HCT116 (cell line): ENCODE data around the gene ABHD18. TPM values are rescaled to one million over a fixed set of nuclear protein-coding genes. Genes with fewer than 3 reads are reported as not detected.
"Not testable (repeated sequence)": the region's sequence is repeated elsewhere in the genome, so short reads cannot be mapped to it uniquely, and the experiment has no call there.

Experiments
- ATAC-seq: fragments of 200-7000 bp; cut with Tn5 transposase; 2 replicates; pipeline ENCODE4 v1.9.1; 2020; ENCODE audit warnings: mild to moderate bottlenecking, moderate library complexity
- BruUV-seq: library from RNA; stranded (reverse); fragments of 400-500 nt; replicated peaks from 2 replicates; lab custom pipeline; 2021; lab: Mats Ljungman, UMichigan
- CTCF ChIA-PET: fragments of 300-600 bp; sonication (Branson Sonifier 250); formaldehyde crosslinking; loops from one replicate; lab custom pipeline; 2021; ENCODE audit warnings: antibody characterized with exemption; lab: Charles Lee
- POLR2A ChIA-PET: fragments of 300-600, 350-600 bp; sonication (Branson Sonifier 250); formaldehyde crosslinking; loops from one replicate; lab custom pipeline; 2021; ENCODE audit warnings: antibody characterized with exemption; lab: Charles Lee
- RAD21 ChIA-PET, 2 experiments: fragments of 300-600 bp; sonication (Branson Sonifier 250); formaldehyde crosslinking; loops; one replicate each; lab custom pipeline; 2023; ENCODE audit warnings: low total read pairs in 2 of 2; ENCODE audit not compliant: uncharacterized antibody in 2 of 2, unreplicated experiment in 2 of 2, low non-redundant PET in 1 of 2; lab: Charles Lee
- DNase-seq: peaks from one replicate; pipeline ENCODE4 v3.0.0-alpha.2; 2010; ENCODE audit warnings: low read depth, low spot score
- H2AFZ ChIP-seq: fragments of 200-600 bp; shearing (Covaris generic), sonication (generic); 2 replicates; pipeline ENCODE4 v1.6.1; 2017; ENCODE audit warnings: low read depth, mixed run types, mixed read lengths, antibody characterized with exemption, low read length; ENCODE audit not compliant: poor library complexity, severe bottlenecking
- H3K27ac ChIP-seq: 2 replicates; pipeline ENCODE4 v1.5.1; 2012; ENCODE audit warnings: low read depth, low read length
- H3K27me3 ChIP-seq: fragments of 200-600 bp; sonication (generic); 2 replicates; pipeline ENCODE4 v1.6.1; 2016; ENCODE audit warnings: mixed run types, low read length, mixed read lengths; ENCODE audit not compliant: insufficient read depth
- H3K36me3 ChIP-seq, 2 experiments: fragments of 200-500 bp in 1 of 2; fragments of 200-600 bp in 1 of 2; sonication (Bioruptor generic) in 1 of 2; sonication (generic) in 1 of 2; 2 replicates each; pipeline versions ENCODE4 v1.5.1 to v1.6.1; 2014 to 2016; ENCODE audit warnings: low read length in 2 of 2, inconsistent platforms in 1 of 2, mixed read lengths in 1 of 2, mixed run types in 1 of 2; ENCODE audit not compliant: insufficient read depth in 2 of 2, control insufficient read depth in 1 of 2
- H3K4me1 ChIP-seq, 2 experiments: fragments of 200-600 bp in 1 of 2; sonication (generic) in 1 of 2; 2 replicates each; pipeline versions ENCODE4 v1.5.1 to v1.6.1; 2012 to 2017; ENCODE audit warnings: low read length in 2 of 2, inconsistent platforms in 1 of 2, mild to moderate bottlenecking in 1 of 2, mixed read lengths in 1 of 2, mixed run types in 1 of 2, moderate library complexity in 1 of 2; ENCODE audit not compliant: insufficient read depth in 2 of 2, control insufficient read depth in 1 of 2
- H3K4me2 ChIP-seq: fragments of 200-600 bp; sonication (generic); 2 replicates; pipeline ENCODE4 v1.6.1; 2017; ENCODE audit warnings: mixed run types, low read length, mixed read lengths
- H3K4me3 ChIP-seq, 2 experiments: fragments of 200-600 bp in 1 of 2; sonication (generic) in 1 of 2; replicated peaks in 1 of 2; 2 replicates each; pipeline ENCODE4 v1.5.1; 2011 to 2016; ENCODE audit warnings: low read length in 2 of 2, control low read depth in 1 of 2, low read depth in 1 of 2, mild to moderate bottlenecking in 1 of 2, mixed read lengths in 1 of 2, mixed run types in 1 of 2
- H3K79me2 ChIP-seq: fragments of 200-600 bp; sonication (generic); 2 replicates; pipeline ENCODE4 v1.6.1; 2017; ENCODE audit warnings: mild to moderate bottlenecking, mixed run types, low read length, moderate library complexity, mixed read lengths; ENCODE audit not compliant: insufficient read depth
- H3K9ac ChIP-seq: fragments of 200-600 bp; sonication (generic); 2 replicates; pipeline ENCODE4 v1.6.1; 2016; ENCODE audit warnings: low read length, mixed read lengths
- H3K9me2 ChIP-seq: fragments of 200-600 bp; sonication (generic), shearing (Covaris generic); 2 replicates; pipeline ENCODE4 v1.6.1; 2017; ENCODE audit warnings: mixed run types, mild to moderate bottlenecking, moderate library complexity; ENCODE audit not compliant: insufficient read depth
- H3K9me3 ChIP-seq, 2 experiments: fragments of 200-500 bp in 1 of 2; fragments of 200-600 bp in 1 of 2; sonication (Bioruptor generic) in 1 of 2; sonication (generic) in 1 of 2; 2 replicates each; pipeline ENCODE4 v1.6.1; 2014 to 2017; ENCODE audit warnings: low read length in 2 of 2, mixed read lengths in 2 of 2, inconsistent platforms in 1 of 2, low read depth in 1 of 2, mild to moderate bottlenecking in 1 of 2, mixed run types in 1 of 2, moderate library complexity in 1 of 2; ENCODE audit not compliant: control insufficient read depth in 1 of 2, insufficient read depth in 1 of 2
- H4K20me1 ChIP-seq: fragments of 200-600 bp; sonication (generic), shearing (Covaris generic); 2 replicates; pipeline ENCODE4 v1.6.1; 2017; ENCODE audit warnings: mixed run types, mild to moderate bottlenecking, moderate library complexity; ENCODE audit not compliant: insufficient read depth
- CBX3 ChIP-seq: IDR thresholded peaks from 2 replicates; pipeline ENCODE4 v1.6.1; 2012; ENCODE audit warnings: low read depth
- EGR1 ChIP-seq: IDR thresholded peaks from 2 replicates; pipeline ENCODE4 v1.6.1; 2012; ENCODE audit warnings: low read depth
- ELF1 ChIP-seq: IDR thresholded peaks from 2 replicates; pipeline ENCODE4 v1.6.1; 2012; ENCODE audit warnings: low read depth, borderline replicate concordance
- EZH2 ChIP-seq: fragments of 200-600 bp; sonication (generic); IDR thresholded peaks from 2 replicates; pipeline ENCODE4 v1.6.1; 2017; ENCODE audit warnings: antibody characterized with exemption, mixed run types
- EZH2phosphoT487 ChIP-seq: fragments of 200-600 bp; IDR thresholded peaks from 2 replicates; pipeline ENCODE4 v1.6.1; 2018; ENCODE audit warnings: antibody characterized with exemption, borderline replicate concordance
- FOSL1 ChIP-seq: IDR thresholded peaks from 2 replicates; pipeline ENCODE4 v1.6.1; 2012; ENCODE audit warnings: low read depth
- JUND ChIP-seq: IDR thresholded peaks from 2 replicates; pipeline ENCODE4 v1.6.1; 2012
- POLR2AphosphoS5 ChIP-seq: IDR thresholded peaks from 2 replicates; pipeline ENCODE4 v1.6.1; 2011; ENCODE audit warnings: mild to moderate bottlenecking, low read depth, low read length, moderate library complexity
- RAD21 ChIP-seq: IDR thresholded peaks from 2 replicates; pipeline ENCODE4 v1.6.1; 2012; ENCODE audit warnings: low read depth, mild to moderate bottlenecking
- SP1 ChIP-seq: IDR thresholded peaks from 2 replicates; pipeline ENCODE4 v1.6.1; 2012; ENCODE audit warnings: low read depth
- SRF ChIP-seq: IDR thresholded peaks from 2 replicates; pipeline ENCODE4 v1.6.1; 2012; ENCODE audit warnings: low read depth
- TCF7L2 ChIP-seq: IDR thresholded peaks from 2 replicates; pipeline ENCODE4 v1.7.0; 2011; ENCODE audit warnings: borderline replicate concordance, inconsistent platforms; ENCODE audit not compliant: insufficient read depth, insufficient read length; ENCODE audit errors: extremely low read depth
- YY1 ChIP-seq: IDR thresholded peaks from 2 replicates; pipeline ENCODE4 v1.6.1; 2011; ENCODE audit warnings: low read length, low read depth, moderate library complexity, mild to moderate bottlenecking; ENCODE audit not compliant: insufficient replicate concordance; ENCODE audit errors: extremely low read depth
- ZNF274 ChIP-seq: fragments of 200-500 bp; sonication (Bioruptor generic); IDR thresholded peaks from 2 replicates; pipeline ENCODE4 v1.6.1; 2014; ENCODE audit warnings: mild to moderate bottlenecking, low read depth, low read length, inconsistent platforms
- intact Hi-C: fragments of 100-400 bp; cut with micrococcal nuclease; formaldehyde crosslinking; loops from 2 replicates; pipeline ENCODE4 v1.10.0; 2022
- total RNA-seq: library from RNA; stranded (reverse); gene quantifications from one replicate; pipeline ENCODE4 v1.2.1, GENCODE V29; 2021; ENCODE audit not compliant: unreplicated experiment
- TF ChIP-seq, protein P1 (sequence below), 3 experiments: fragments of 200-600 bp in 1 of 3; sonication (generic) in 1 of 3; IDR thresholded peaks in 2 of 3; conservative IDR thresholded peaks in 1 of 3; 2 replicates each; pipeline ENCODE4 v1.5.1; 2012 to 2017; ENCODE audit warnings: low read depth in 2 of 3, low read length in 2 of 3, antibody characterized with exemption in 1 of 3, borderline replicate concordance in 1 of 3, control low read depth in 1 of 3, mild to moderate bottlenecking in 1 of 3, mixed read lengths in 1 of 3, mixed run types in 1 of 3, moderate library complexity in 1 of 3; ENCODE audit not compliant: insufficient read depth in 1 of 3
- TF ChIP-seq, protein P2 (sequence below): IDR thresholded peaks from 2 replicates; pipeline ENCODE4 v1.6.1; 2012
- TF ChIP-seq, protein P3 (sequence below): IDR thresholded peaks from 2 replicates; pipeline ENCODE4 v1.6.1; 2012; ENCODE audit warnings: low read depth

ABHD18 gene
- total RNA-seq, 1 experiment from 2014 or later = 9.7 TPM

DNA sequence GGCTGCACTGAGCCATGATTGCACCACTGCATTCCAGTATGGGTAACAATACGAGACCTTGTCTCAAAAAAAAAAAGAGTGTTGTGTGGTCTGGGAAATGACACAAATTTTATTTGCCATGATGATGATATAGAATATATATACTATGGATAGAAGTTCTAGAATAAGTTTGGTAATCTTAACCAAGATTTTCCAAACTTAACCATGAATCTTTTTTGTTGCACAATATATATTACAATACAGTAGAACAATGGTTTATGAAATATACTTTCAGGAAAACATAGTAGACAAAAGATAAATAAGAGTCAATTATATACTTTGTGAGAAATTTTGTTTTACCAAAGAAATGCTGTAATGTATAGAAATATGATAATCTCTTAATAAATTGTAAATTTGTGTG, 35.0 kb upstream of the ABHD18 start:
- Histone ChIP-seq H3K27me3 (no peaks in the 10 kb centered on the region), H3K27ac (no peak overlapping the region), H3K4me2 (no peak overlapping the region), H3K79me2 (no peaks in the 10 kb centered on the region), H3K4me3 (no peak overlapping the region), H3K9ac (no peak overlapping the region), H2AFZ (no peak overlapping the region), H4K20me1 (no peaks in the 10 kb centered on the region), H3K9me3 (no peaks in the 10 kb centered on the region), H3K9me2 (no peaks in the 10 kb centered on the region), H3K36me3 (0 out of 4 replicates have a peak, but pooled peaks cover 0 to 3% of the 10 kb centered on the region in 2 experiments), H3K4me1 (no peaks in the 10 kb centered on the region)
- intact Hi-C loops = no loop called here
- BruUV-seq = no TSS peak
- no peak for TF ChIP-seq ZNF274
- TF ChIP-seq, protein P1, sequence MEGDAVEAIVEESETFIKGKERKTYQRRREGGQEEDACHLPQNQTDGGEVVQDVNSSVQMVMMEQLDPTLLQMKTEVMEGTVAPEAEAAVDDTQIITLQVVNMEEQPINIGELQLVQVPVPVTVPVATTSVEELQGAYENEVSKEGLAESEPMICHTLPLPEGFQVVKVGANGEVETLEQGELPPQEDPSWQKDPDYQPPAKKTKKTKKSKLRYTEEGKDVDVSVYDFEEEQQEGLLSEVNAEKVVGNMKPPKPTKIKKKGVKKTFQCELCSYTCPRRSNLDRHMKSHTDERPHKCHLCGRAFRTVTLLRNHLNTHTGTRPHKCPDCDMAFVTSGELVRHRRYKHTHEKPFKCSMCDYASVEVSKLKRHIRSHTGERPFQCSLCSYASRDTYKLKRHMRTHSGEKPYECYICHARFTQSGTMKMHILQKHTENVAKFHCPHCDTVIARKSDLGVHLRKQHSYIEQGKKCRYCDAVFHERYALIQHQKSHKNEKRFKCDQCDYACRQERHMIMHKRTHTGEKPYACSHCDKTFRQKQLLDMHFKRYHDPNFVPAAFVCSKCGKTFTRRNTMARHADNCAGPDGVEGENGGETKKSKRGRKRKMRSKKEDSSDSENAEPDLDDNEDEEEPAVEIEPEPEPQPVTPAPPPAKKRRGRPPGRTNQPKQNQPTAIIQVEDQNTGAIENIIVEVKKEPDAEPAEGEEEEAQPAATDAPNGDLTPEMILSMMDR (IDR thresholded peaks at IDR 0.05 in 2 of 3, conservative IDR thresholded peaks at IDR 0.05 in 1 of 3; ENCODE audit: borderline replicate concordance in 1 of 3, insufficient read depth in 1 of 3, low read depth in 2 of 3, low read length in 2 of 3) = no peak
- TF ChIP-seq EZH2phosphoT487 = no peak
- TF ChIP-seq, protein P2, sequence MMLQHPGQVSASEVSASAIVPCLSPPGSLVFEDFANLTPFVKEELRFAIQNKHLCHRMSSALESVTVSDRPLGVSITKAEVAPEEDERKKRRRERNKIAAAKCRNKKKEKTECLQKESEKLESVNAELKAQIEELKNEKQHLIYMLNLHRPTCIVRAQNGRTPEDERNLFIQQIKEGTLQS = no peak
- TF ChIP-seq, protein P3, sequence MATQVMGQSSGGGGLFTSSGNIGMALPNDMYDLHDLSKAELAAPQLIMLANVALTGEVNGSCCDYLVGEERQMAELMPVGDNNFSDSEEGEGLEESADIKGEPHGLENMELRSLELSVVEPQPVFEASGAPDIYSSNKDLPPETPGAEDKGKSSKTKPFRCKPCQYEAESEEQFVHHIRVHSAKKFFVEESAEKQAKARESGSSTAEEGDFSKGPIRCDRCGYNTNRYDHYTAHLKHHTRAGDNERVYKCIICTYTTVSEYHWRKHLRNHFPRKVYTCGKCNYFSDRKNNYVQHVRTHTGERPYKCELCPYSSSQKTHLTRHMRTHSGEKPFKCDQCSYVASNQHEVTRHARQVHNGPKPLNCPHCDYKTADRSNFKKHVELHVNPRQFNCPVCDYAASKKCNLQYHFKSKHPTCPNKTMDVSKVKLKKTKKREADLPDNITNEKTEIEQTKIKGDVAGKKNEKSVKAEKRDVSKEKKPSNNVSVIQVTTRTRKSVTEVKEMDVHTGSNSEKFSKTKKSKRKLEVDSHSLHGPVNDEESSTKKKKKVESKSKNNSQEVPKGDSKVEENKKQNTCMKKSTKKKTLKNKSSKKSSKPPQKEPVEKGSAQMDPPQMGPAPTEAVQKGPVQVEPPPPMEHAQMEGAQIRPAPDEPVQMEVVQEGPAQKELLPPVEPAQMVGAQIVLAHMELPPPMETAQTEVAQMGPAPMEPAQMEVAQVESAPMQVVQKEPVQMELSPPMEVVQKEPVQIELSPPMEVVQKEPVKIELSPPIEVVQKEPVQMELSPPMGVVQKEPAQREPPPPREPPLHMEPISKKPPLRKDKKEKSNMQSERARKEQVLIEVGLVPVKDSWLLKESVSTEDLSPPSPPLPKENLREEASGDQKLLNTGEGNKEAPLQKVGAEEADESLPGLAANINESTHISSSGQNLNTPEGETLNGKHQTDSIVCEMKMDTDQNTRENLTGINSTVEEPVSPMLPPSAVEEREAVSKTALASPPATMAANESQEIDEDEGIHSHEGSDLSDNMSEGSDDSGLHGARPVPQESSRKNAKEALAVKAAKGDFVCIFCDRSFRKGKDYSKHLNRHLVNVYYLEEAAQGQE = no peak
- no peak for TF ChIP-seq FOSL1
- TF ChIP-seq YY1 = no peak
- no peak for TF ChIP-seq JUND
- no peak for TF ChIP-seq EZH2
- no peak for TF ChIP-seq SP1
- no peak for TF ChIP-seq ELF1
- TF ChIP-seq EGR1 = no peak
- TF ChIP-seq POLR2AphosphoS5 = no peak
- TF ChIP-seq TCF7L2 = no peak
- TF ChIP-seq SRF = no peak
- no peak for TF ChIP-seq RAD21
- no peak for TF ChIP-seq CBX3
- CTCF ChIA-PET = no interaction called here
- RAD21 ChIA-PET = no interaction called here
- ATAC-seq = no peak
- DNase-seq = no peak
- POLR2A ChIA-PET = no interaction called here

DNA sequence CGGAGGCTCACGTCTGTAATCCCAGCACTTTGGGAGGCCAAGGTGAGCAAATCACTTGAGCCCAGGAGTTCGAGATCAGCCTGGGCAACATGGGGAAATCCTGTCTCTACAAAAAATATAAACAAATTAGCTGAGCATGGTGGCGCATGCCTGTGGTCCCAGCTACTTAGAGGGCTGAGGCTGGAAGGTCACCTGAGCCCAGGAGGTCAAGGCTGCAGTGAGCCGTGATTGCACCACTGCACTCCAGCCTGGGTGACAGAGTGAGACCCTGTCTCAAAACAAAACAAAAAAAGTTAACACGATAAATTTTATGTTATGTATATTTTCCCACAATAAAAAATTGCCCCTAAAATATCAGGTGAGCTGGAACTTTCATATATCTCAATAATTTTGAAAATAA, 33.4 kb upstream of the ABHD18 start:
- CTCF ChIA-PET = interaction anchor here (1.0 kb wide), 1 partner anchor 137 kb away, joined by 3 read pairs; no protein-coding TSS in a partner anchor
- H3K4me1 ChIP-seq, H3K27me3 ChIP-seq, H3K27ac ChIP-seq, H3K9me3 ChIP-seq, H3K4me2 ChIP-seq, POLR2A ChIA-PET, H3K9ac ChIP-seq, DNase-seq, ATAC-seq, H2AFZ ChIP-seq, RAD21 ChIA-PET, BruUV-seq, H4K20me1 ChIP-seq, H3K9me2 ChIP-seq, H3K4me3 ChIP-seq, H3K79me2 ChIP-seq, intact Hi-C loops, H3K36me3 ChIP-seq: not testable (repeated sequence)
